GM12872 (cell line): ENCODE measurements around the gene MED12.

Source experiments
- CTCF ChIP-seq: IDR thresholded peaks from 3 replicates; pipeline ENCODE4 v1.5.1; 2011; ENCODE audit warnings: low read depth, mild to moderate bottlenecking, low read length, moderate library complexity; ENCODE audit not compliant: insufficient read depth

Gene MED12

GRCh38 chrX:71095033-71095432 is 23.4 kb upstream of the MED12 start:
- TF ChIP-seq CTCF, result no peak

GRCh38 chrX:71095555-71095980 is 22.8 kb upstream of the MED12 start, which contains the start of gene FOXO4:
TSS of gene FOXO4 (plus strand) at chrX:71095851. CDS start at chrX:71096529, 678 bp downstream.
- no peak for TF ChIP-seq CTCF

- TF ChIP-seq CTCF, result no peak
Observed at GRCh38 chrX:71095981-71096759, 22.2 kb upstream of the MED12 start.

GRCh38 chrX:71096760-71097032 is 21.7 kb upstream of the MED12 start:
- no peak for TF ChIP-seq CTCF

GRCh38 chrX:71098302-71098701 is 20.1 kb upstream of the MED12 start:
- peak; percentile 57; the same call in 2 of the 3 replicates for TF ChIP-seq CTCF

- no peak for TF ChIP-seq CTCF
Observed at GRCh38 chrX:71098951-71099506, 19.4 kb upstream of the MED12 start.

GRCh38 chrX:71099736-71100135 is 18.7 kb upstream of the MED12 start:
- no peak for TF ChIP-seq CTCF
